ENCODE measurements around the gene CEBPE.

DNA sequence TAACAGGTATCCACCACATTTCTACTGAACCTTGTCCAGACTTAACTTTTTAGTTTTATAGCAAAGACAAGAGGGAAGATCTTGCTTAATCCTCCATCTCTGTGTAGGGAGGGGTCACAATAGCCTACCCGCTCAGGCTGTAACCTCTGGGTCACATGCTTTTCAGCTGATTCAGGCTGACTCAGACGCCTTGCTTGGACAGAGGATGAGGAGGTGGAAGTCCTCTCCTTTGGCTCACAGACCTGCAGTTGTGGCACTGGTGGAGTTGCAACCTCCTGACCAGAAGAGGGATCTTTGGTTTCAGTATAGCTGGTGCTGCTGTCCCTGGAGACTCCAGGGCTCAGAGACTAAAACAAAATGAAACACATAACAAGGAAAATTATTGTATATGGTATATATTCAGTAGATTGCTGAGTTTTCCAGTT lies 40.4 kb downstream of the CEBPE start:
- TF ChIP-seq, protein P1, sequence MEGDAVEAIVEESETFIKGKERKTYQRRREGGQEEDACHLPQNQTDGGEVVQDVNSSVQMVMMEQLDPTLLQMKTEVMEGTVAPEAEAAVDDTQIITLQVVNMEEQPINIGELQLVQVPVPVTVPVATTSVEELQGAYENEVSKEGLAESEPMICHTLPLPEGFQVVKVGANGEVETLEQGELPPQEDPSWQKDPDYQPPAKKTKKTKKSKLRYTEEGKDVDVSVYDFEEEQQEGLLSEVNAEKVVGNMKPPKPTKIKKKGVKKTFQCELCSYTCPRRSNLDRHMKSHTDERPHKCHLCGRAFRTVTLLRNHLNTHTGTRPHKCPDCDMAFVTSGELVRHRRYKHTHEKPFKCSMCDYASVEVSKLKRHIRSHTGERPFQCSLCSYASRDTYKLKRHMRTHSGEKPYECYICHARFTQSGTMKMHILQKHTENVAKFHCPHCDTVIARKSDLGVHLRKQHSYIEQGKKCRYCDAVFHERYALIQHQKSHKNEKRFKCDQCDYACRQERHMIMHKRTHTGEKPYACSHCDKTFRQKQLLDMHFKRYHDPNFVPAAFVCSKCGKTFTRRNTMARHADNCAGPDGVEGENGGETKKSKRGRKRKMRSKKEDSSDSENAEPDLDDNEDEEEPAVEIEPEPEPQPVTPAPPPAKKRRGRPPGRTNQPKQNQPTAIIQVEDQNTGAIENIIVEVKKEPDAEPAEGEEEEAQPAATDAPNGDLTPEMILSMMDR (IDR thresholded peaks at IDR 0.05), result no peak
- no peak for TF ChIP-seq POLR2A (IDR thresholded peaks at IDR 0.05)
